Fibroblast of lung (primary cell): ENCODE data around the gene WDR45B.
"Not testable (repeated sequence)": the region's sequence is repeated elsewhere in the genome, so short reads cannot be mapped to it uniquely, and the experiment has no call there.

Experiments used
- CTCF ChIP-seq, 2 donors: IDR thresholded peaks in 1 of 2; conservative IDR thresholded peaks in 1 of 2; 1 replicate in 1 of 2; 2 replicates in 1 of 2; pipeline ENCODE4 v1.5.1; 2011 to 2012; ENCODE audit warnings: low read length in 2 of 2, control low read depth in 1 of 2, inconsistent platforms in 1 of 2, low read depth in 1 of 2, mild to moderate bottlenecking in 1 of 2
- EZH2 ChIP-seq: IDR thresholded peaks from 2 replicates; pipeline ENCODE4 v1.5.1; 2012; ENCODE audit warnings: low read length, control low read depth, mild to moderate bottlenecking; ENCODE audit errors: missing control alignments

- TF ChIP-seq EZH2; CTCF (conservative IDR thresholded peaks at IDR 0.05 in 1 of 2, IDR thresholded peaks at IDR 0.05 in 1 of 2; ENCODE audit: low read depth in 1 of 2, low read length in 2 of 2): not testable (repeated sequence)
Measured at GRCh38 chr17:82585935-82586575, 62.2 kb downstream of the WDR45B start.
